Pons (tissue), 1 donor: ENCODE data around the gene LTB4R.
A peak's percentile ranks its signal among the peaks of the same experiment; 100 is the strongest.

ENCODE experiments used
- DNase-seq: peaks from one replicate; pipeline ENCODE4 v3.0.0-alpha.2; 2016; ENCODE audit warnings: low spot score

The LTB4R gene

DNA sequence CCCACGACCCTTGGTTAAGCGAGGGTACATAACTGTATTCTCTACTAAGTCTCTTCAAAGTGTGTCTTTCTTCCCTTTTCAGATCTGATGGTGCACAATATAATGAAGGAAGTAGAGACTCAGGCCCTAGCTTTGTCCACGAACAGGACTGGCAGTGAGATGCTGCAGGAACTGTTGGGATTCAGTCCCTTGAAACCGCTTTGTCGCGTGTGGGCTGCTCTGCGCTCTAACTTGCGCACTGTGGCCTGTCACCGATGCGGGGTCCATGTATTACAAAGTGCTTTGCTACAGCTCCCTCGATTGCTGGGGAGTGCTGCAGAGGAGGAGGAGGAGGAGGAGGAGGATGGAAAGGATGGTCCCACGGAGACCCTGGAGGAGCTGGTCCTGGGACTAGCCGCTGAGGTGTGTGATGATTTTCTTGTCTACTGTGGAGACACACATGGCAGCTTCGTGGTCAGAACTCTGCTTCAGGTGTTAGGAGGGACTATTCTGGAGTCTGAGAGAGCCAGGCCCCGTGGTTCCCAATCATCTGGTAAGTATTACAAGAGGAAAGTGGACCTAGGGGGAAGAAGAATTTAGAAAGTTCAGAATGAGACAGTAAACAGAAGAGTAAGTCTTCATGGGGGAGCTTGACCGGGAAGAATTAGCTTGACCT is 10.8 kb upstream of the LTB4R start:
- no peak for DNase-seq

DNA sequence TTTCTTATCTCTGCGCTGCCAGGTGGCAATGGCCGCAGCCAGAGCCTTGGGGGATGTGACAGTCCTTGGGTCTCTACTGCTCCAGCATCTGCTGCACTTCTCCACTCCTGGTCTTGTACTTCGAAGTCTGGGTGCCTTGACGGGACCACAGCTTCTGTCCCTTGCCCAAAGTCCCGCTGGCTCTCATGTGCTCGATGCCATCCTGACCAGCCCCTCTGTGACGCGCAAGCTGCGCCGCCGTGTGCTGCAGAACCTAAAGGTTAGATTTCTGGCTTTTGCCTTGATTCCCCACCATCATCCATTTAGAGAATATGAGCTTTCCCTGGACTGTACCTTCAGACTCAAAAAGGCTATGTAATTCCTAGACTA is 7.3 kb upstream of the LTB4R start:
- DNase-seq, result no peak

DNA sequence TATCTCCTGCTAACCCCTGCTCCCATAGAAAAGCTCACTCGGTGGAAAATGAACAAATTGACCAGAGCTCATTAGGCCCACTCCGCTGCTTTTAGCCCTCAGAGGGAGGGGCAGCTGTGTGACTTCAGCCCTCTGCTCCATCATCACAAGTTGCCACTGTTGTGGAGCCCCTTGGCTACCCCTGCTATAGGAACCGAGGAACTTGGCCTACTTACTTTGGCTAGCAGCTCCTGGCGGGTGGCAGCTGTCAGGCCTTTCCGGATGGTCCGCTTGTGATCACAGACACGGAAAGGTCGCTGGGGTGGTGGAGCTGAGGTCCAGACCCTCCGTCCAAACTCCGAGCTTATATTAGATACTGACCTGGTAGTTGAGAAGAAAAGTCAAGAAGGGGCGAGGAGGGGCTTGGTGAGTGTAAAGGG is 4.1 kb upstream of the LTB4R start:
- DNase-seq, result no peak

DNA sequence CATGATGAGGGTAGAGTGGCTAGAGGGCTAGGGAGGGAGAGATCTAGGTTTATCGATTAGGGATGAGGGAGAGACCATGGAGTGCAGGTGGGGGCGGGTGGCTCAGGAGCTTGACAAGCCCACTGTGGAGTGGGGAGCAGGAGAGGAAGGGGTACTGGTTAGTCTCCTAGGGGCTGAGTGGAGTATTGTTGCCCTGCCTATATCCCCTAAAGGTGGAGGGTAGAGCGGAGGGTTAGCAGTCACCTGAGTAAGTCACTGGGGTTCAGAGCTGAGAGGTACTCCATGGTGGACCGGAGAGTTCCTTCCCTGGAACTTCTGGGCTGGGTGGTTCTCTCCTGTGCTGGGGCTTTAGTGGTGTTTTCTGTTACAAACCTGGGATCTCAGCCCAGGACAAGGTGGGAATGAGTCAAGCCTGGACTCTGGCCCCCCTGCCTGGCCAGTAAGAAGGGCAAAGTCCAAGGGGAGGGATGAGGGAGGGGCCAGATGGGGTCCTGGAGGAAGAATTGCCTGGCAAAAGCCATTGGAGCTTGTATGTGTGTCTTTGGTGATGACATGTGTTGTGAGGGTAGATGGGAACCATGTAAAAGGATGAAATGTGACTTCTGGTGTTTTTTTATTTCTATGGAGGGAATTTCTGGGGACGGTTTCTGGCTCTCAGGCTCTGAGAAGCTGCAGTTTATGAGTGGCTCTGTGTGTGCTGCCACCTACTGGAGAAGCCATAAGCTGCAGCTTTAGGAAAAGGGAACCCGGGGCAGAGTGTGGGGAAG is 3.5 kb upstream of the LTB4R start, which contains the start of gene CIDEB:
TSS of gene CIDEB (minus strand) at position 403 of the 767 bp plus-strand sequence. CDS start at position 284, 119 bp downstream.
- peak; percentile 57 for DNase-seq

DNA sequence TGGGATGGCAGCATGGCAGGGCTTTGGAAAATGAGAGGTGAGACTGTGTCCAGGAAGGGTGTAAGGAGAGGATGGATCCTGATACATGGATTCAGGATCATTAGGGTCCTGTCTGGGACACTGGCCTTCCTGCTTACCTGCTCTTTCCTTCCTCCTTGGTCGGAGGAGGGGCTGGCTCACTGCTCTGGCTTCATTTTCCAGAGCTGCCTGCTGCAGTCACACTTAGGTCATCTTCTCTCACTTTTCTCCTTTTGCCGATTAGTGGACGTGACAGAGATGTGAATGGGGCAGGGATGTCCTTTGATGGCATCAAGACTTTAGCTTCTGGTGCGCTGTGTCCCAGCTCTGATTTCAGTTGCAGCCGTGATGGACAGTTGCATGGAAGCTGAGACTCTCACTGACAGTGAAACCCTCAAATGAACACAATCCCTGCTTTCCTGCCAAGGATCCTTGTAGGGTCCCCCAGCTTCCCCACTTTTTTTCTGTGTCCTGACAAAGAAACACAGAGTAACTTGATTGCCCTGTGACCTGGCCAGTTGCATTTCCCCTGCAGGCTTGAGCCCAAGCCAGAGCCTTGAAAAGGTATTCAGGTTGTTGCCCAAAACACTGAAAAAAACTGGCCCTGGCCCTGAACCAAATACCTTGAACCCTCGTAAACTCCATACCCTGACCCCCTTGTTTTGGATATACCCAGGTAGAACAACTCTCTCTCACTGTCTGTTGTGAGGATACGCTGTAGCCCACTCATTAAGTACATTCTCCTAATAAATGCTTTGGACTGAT is 2.8 kb upstream of the LTB4R start:
- DNase-seq, result no peak

DNA sequence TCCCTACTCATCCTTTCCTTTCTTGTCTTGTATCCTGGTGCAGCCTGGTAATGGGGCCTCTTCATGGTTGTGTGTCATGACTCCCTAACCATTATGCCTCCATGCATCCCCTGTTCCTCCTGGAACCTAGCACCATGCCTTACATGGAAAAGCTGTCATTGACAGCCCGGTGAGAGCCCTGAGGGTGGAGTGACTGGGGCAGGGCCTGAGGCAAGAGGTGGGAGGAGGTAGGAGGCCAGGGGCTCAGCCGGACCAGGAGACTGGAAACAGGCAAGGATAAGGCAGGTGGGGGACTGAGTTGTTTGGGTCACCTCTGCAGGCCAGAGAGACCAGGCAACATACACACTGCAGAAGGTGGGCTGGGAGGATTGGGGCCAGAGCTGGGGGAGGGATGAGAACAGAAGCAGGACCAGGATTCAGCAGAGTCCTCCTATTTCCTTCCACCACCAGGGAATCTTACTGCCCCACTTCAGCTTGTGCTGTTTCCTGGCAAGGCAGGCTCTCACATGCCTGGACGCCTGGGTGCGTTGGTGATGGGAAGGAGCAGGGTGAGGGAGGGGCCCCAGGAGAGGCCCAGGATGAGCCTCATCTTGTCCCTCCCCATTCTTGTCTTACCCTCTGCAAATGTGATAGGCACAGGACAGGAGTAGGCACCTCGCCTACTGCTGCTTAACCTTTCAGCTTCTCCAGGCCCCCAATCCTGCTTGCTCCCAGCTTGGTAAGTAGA is 1.6 kb upstream of the LTB4R start, which contains the start of gene LTB4R2:
TSS of gene LTB4R2 (plus strand) at position 603 of the 727 bp plus-strand sequence. CDS start 525 bp downstream, outside the sequence.
- DNase-seq, result no peak

DNA sequence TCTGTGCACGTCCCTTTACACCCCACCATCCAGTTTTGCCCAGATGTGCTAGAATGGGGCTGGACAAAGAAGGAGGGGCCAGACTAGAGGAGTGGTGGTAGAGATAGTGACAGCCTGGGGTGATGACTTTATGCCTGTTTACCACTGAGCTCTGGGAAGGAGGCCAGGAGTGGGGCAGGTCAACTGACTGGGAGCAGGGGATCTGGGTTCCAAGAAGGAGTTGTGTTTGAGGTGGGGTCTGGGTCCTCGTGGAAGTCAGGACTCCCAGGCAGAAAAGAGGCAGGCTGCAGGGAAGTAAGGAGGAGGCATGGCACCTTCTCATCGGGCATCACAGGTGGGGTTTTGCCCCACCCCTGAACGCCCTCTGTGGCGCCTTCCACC is 1.0 kb upstream of the LTB4R start:
- DNase-seq, result no peak

DNA sequence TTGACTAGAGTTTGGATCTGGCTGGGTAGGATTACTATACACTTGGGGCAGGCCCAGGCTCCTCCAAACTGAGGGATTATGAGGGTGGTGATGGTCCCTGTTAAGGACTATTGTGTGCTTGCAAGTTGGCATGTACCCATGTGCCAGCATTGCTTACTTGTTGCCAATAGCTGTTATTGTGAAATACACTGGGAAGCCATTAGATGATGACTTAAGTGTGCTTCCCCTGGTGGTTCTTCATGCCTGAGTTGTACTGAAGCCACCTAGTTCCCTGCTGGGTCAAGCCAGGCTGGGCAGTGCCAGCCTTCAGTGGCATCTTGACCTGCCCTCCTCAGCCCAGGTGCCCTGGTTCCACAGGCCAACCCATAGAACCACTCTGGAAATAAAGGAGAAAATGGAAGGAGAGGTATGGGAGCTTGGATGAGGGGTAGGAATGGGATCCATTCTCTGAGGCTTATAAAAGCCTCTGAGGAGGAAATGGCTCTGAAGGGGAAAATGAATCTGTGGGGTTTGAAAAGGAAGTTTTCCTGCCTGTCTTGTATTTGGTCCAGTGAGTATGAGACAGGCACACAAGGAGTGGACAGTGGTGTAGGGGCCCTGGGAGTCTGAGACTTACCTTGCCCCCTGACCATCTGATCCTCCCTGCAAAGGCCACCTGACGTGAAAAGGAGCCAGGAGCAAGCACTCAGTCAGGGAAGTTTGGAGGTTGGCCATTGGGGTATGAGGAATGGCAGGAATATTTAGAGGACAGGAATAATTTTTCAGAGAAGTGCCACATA is 724 bp downstream of the LTB4R start:
- DNase-seq, result no peak

DNA sequence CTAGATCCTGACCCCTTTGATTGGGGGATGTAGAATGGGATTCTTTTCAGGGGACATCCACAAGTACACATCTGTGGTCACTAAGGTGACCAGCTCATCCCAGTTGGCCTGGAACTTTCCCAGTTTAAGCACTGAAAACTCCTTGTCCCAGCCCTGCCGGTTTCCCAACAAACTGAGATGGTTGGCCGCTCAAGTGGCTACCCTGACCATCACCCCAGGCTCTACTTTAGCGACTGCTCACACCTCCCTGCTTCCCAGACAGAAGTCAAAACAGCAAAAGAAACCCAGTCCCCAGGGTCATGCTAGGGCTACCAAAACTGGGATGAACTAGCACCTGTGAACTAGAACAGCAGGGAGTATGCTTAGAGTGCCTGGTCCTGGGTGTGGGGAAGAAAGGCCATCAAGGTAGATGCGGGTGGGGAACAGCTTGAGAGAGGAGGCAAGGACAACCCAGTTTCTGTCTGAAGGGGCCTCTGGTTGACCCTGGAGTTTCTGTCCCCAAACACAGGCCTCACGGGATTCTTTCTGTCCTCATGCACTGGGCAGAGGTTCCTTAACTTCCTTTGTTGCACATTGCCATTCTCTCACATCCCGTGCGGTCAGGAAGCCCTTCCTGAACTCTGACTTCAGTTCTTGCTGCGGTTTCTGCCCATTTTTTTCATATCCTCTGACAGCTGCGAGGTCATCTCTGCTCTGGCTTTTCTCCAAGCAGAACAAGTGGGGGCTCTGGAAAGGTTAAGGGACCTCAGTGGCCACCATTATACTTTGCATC is 1.6 kb downstream of the LTB4R start:
- DNase-seq, result peak; percentile 65

DNA sequence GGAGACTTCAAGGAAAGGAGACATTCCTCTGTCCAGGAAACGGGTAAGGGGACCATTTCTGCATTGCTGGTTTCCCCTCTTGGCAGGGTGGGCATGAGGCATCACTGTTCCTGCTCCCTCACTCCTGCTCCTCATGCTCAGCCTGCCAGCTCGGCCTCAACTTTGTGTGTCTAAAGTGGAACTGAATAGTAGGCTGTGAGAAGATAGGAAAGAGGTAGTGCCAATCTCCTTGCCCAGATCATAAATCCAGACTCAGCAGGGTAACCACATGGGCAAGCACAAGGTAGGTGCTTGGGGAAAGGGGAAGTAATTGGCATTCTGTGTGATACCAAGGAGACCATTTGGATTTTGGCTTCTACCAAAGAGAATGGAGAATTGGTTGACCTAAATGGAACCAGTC is 2.6 kb downstream of the LTB4R start:
- DNase-seq, result no peak

DNA sequence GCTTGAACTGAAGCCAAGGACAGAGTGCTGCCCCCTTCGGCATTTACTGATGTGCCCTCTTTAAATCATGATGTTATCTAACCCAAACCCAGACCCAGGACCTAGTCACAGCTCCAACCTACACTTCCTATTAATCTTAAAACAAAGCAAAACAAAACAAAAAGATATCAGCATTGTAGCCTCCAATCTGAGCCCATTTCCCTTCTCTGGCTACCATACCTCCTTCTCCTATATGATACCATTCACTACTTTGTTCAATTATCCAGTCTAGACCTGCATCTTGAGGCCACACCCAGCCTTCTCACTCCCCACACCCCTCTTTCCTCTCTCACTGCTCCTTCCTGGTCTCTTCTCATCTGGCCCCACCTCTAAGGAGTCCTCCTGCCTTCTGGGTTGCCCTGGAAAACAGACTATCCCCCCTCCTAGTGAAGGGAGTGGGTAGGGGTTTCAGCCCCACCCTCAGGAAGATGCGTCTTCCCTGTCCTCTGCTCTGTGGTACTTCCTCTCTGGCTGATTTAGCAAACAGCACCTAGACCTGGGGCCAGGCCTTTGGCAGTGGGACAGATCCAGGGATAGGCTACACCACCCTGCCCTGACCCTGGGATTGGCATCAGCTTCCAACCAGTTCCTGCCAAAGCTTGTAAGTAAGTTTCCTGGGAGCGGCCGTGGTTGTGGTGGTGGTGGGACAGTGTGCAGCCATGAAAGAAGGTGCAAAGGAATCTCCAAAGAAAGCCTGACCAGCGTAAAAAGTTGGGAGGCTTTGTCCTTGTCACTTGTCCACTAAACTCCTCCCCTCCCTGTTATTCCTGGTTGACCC is 3.3 kb downstream of the LTB4R start:
- DNase-seq, result no peak

DNA sequence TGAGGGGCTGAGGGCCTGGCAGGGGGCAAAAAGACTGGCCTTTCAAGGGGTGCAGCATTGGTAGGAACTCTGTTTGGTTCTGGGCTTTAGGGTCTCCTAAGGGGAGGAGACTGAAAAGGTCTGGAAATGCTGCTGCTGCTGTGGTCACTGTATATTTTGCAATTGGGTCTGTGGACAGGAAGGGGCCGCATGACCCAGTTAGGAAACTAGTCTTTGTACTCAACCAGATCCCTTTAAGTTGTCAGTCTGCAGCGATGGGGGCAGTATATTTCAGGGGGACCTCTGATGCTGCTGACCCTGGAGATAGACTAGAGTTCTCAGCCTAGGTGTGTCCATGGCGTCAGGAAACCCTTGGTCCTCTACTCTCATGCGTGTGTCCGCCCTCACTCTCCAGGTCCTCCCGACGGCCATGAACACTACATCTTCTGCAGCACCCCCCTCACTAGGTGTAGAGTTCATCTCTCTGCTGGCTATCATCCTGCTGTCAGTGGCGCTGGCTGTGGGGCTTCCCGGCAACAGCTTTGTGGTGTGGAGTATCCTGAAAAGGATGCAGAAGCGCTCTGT is 4.0 kb downstream of the LTB4R start:
- DNase-seq, result no peak

DNA sequence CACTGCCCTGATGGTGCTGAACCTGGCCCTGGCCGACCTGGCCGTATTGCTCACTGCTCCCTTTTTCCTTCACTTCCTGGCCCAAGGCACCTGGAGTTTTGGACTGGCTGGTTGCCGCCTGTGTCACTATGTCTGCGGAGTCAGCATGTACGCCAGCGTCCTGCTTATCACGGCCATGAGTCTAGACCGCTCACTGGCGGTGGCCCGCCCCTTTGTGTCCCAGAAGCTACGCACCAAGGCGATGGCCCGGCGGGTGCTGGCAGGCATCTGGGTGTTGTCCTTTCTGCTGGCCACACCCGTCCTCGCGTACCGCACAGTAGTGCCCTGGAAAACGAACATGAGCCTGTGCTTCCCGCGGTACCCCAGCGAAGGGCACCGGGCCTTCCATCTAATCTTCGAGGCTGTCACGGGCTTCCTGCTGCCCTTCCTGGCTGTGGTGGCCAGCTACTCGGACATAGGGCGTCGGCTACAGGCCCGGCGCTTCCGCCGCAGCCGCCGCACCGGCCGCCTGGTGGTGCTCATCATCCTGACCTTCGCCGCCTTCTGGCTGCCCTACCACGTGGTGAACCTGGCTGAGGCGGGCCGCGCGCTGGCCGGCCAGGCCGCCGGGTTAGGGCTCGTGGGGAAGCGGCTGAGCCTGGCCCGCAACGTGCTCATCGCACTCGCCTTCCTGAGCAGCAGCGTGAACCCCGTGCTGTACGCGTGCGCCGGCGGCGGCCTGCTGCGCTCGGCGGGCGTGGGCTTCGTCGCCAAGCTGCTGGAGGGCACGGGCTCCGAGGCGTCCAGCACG is 4.7 kb downstream of the LTB4R start:
- no peak for DNase-seq

DNA sequence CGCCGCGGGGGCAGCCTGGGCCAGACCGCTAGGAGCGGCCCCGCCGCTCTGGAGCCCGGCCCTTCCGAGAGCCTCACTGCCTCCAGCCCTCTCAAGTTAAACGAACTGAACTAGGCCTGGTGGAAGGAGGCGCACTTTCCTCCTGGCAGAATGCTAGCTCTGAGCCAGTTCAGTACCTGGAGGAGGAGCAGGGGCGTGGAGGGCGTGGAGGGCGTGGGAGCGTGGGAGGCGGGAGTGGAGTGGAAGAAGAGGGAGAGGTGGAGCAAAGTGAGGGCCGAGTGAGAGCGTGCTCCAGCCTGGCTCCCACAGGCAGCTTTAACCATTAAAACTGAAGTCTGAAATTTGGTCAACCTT is 5.3 kb downstream of the LTB4R start:
- no peak for DNase-seq

DNA sequence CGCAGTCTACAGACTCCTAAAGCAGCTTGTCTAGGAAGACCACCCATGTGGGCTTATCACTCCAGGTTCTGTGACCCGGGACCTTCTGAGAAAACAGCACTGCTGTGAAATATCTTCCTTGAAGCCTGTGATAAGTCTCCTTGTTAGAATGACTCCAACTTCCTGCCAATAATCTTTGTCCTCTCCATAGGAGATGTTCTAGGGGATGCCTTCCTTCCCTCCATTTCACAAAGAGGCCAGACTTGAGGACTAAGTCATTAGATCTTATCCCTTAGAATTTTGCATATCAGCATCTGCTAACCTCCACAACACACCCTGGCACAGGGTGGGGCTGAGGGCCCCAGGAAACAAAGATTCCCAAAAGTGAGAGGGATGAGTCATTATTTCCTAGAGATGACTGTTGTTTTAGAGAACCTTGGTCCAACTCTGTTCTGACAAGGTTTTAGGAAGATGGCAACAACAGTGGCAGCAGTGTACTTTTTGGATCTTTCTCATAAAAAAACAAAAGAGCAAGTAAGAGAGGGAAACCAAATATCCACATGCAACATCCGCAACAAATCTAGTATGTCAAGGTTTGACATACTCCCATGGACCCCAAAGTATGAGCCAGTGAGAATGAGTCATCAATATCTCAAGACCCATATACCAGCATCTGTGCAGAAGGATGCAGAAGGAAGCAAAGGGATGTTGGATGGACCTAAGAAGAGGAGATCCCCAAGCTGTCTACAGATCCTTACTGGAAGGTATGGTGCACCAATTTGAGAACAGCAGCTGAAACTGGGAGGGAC is 6.0 kb downstream of the LTB4R start:
- no peak for DNase-seq

DNA sequence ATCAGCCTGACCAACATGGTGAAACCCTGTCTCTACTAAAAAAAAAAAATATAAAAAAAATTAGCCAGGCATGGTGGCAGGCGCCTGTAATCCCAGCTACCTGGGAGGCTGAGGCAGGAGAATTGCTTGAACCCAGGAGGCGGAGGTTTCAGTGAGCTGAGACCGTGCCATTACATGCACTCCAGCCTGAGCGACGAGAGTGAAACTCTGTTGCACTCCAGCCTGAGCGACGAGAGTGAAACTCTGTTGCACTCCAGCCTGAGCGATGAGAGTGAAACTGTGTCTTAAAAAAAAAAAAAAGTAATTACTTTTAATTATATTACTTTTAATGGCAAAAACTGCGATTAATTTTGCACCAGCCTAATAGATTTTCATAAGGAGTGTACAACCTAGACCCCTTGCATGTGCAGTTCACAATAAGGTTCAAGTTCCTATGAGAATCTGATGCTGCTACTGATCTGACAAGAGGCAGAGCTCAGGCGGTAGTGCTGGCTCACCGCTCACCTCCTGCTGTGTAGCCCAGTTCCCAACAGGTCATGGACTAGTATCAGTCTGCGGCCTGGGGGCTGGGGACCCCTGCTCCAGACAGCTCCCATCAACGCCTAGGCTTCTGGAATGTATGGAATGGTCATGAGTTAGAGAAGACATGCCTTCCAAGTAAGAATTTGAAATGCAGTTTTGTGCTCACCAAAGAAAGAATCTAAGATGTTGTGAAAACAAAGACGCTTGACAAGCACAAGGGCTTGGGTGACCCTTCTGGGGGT is 10.1 kb downstream of the LTB4R start:
- no peak for DNase-seq

DNA sequence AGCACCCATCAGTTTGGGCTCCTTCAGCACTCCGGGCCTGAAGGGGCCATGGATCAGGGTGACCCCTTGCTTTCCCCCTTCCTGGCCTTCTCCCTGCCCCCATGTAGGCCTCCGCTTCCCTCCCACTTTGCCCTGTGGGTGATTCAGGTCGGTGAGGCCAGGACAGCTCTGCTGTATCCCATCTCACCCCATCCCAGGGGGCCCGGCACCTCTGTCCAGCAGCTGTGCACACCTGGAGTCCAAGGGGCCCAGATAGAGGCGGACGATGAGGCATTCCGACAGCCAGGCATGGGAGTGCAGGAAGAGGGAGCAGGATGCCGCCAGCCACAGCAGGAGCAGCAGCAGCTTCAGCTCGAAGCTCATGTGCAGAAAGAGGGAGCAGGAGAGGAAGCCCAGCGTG is 11.4 kb downstream of the LTB4R start:
- no peak for DNase-seq
